ENCODE measurements around the gene RHOJ. TPM values are rescaled to one million over a fixed set of nuclear protein-coding genes. Genes with fewer than 3 reads are reported as not detected.

RHOJ gene
- total RNA-seq, 1 donor from 2014 or later, result 13.5 TPM

DNA sequence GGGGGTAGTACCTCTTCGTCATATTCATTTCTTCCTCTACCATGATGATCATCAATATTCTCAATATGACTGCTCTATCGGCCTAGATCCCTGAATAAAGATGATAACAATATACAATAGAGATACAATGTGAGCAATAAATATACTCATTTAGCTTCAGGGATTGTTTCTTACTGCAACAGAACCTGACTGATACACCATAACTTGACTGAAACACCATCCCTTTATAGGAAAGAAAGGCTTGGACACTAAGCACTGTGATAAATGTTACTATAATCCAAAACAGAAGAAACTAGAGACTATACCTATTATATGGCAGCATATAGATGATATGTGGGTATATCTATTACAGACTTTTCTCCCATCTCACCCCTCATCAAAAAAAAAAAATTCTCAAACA is 1.2 kb upstream of the RHOJ start:
- intact Hi-C loops (cut with DNase I), result no loop called here
- DNase-seq (no peak), ATAC-seq (ENCODE audit: poor library complexity) (no peak)

DNA sequence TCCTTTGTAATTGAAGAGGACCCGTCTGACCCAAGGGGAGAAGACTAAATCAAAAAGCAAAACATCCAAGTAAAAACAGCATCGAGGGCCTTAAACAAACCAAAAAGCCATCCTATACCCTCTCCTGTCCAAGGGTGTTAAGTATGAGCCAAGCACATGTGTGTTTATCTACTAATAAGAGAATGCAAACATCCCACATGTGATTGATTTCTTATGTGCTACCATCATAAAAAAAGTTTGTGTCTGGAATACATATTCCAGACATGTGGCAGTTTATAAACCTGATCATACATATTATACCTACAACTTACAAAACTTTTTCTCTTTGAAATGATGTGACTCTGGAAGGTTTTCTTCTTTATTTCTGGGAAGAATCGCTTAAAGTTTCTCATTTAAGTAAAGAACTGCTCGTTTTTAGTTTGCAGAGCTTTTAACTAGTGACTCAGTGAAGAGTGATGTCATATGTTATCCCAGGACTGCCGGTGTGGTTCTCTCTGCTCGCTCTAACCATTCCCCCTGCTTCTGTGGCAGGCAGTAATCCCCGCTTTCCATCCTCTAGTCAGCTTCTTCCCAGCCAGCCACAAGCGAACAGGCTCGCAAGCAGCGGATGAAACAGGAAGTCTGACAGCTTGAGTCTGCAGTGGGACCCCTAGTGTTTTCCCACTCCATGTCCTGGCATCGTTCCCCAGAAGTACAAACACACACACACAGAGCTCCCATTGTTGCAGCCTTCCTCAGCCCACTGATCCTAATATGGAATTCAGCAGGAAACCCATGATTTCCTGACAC is 431 bp upstream of the RHOJ start:
- intact Hi-C loops (cut with DNase I), result no loop called here
- ATAC-seq (ENCODE audit: poor library complexity) (peak; percentile 96), DNase-seq (peak; percentile 84)

DNA sequence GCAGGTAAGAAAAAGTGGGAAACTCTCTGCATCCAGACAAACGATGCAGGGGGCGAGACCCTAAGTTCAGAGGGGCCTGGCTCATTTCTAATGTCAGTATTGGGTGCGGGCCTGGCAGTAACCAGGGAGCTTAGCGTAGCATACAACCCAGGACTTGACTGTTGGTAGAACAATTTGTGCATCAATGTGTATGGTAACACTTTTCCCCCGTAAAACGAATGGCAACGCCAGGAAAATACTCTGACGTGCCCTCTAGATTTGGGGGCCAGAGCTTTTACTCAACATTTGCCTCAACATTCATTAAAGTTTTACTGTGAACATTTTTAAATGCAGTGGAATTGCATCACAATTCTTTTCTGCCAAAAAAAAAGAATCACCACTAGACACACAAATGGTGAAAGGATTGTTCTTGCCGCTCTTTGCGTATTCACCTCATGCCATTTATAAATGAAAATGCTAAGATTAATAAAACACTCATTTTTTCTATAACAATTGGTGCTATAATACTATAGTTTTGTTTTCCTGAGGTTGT is 867 bp downstream of the RHOJ start:
- no peak for DNase-seq
- ATAC-seq (ENCODE audit: poor library complexity), result peak; percentile 50
- intact Hi-C loops (cut with DNase I), result no loop called here

DNA sequence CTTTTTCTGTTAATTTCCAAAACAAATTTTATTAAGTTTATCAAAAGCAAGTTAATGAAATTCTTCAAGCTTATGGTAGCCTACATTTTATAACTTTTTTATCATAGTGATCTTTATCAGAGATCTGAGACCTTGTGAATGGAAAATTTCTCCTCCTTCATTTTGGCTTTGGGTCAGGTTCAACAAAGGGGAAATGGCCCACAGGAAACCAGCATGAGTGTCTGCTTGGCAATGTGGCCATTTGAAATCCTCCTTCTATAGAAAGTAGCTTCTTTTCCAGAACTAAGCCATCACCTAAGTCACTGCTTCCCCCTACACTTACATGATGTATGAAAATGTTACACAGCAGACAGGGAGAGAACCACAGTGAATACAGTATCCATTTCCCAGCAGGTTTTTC is 1.6 kb downstream of the RHOJ start:
- DNase-seq, result no peak
- no peak for ATAC-seq (ENCODE audit: poor library complexity)
- intact Hi-C loops (cut with DNase I), result no loop called here

DNA sequence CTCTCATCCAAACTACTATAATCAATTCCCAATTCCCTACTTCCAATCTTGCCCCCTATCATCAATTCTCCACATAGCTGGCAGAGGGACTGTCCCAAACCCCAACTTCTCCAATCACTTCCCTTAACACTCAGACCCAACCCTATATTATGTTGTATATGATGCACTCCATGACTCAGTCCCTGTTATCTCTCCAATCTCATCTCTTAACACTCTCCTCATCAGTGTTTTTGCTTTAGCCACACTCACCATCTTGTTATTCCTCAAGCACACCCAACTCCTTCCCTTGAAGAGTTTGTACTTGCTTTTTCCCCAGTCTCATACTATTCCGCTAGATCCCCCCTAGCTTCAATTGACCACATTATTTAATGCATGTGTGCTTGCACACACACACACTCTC is 4.9 kb downstream of the RHOJ start:
- intact Hi-C loops (cut with DNase I), result no loop called here
- no peak for ATAC-seq (ENCODE audit: poor library complexity)
- DNase-seq, result no peak

DNA sequence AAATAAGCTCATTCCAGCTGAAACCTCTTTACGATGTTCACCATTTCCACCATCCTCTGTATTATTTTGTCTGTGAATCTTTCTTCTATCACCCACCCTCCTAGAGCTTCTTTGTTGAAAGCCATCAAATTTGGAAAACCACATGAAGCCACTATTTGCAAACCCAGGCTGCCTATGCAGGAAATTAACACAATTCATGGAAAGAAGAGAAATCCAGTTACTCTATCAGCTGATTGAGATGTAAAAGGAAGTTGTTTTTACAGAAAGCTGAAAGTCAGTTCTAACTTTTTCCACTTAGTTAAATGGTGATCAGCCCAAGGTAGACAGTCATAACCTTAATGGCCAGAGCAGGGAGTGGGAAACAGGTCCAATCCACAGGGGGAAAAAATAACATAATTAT is 6.6 kb downstream of the RHOJ start:
- ATAC-seq (ENCODE audit: poor library complexity), result no peak
- DNase-seq, result no peak
- intact Hi-C loops (cut with DNase I), result no loop called here

DNA sequence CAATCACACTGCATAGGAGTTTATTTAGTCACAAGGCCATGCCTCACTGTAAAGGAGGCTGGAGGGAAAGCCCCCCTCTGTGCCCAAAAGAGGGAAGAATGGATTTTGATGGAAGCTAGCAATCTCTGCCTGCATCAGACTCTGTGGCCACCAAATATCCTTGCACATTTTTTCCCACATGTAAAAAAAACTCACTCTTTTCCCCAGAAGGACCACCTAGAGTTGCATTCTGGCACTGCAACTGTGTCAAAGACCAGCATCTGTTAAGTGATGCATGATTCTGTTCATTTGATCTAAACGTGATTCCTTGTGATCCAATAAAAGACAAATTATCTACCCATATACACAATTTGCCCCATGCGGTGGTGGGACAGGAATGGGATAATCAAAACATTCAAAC is 8.0 kb downstream of the RHOJ start:
- no peak for ATAC-seq (ENCODE audit: poor library complexity)

DNA sequence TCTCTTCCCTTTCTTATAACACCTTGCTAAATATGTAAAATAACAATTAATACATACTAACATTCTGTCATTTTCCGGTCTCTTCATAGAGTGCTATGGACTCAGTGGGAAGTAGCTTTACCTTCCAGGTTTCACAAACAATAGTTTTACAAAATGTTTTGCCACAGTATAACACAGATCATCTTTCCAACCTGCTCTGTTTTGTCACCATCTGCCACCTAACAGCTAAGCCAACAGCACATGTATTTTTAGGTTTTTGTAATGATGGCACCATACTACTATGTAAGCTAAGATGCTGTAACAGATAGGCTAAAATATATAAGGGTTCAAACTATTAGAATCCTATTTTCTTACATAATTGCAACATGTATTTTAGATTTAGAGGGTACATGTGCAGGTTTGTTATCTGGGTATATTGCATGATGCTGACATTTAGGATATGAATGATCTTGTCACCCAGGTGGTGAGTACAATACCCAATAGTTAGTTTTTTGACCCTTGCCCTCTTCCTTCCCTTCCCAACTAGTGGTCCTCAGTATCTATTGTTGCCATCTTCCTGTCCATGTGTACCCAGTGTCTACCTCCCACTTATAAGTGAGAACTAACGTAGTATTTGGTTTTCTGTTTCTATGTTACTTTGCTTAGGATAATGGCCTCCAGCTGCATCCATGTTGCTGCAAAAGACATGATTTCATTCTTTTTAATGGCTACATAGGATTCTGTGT is 8.7 kb downstream of the RHOJ start:
- intact Hi-C loops (cut with DNase I), result no loop called here
- DNase-seq (no peak), ATAC-seq (ENCODE audit: poor library complexity) (no peak)

More for the DNA sequence above, 8.0 kb downstream of the RHOJ start:
- DNase-seq, result no peak
- intact Hi-C loops (cut with DNase I), result no loop called here

DNA sequence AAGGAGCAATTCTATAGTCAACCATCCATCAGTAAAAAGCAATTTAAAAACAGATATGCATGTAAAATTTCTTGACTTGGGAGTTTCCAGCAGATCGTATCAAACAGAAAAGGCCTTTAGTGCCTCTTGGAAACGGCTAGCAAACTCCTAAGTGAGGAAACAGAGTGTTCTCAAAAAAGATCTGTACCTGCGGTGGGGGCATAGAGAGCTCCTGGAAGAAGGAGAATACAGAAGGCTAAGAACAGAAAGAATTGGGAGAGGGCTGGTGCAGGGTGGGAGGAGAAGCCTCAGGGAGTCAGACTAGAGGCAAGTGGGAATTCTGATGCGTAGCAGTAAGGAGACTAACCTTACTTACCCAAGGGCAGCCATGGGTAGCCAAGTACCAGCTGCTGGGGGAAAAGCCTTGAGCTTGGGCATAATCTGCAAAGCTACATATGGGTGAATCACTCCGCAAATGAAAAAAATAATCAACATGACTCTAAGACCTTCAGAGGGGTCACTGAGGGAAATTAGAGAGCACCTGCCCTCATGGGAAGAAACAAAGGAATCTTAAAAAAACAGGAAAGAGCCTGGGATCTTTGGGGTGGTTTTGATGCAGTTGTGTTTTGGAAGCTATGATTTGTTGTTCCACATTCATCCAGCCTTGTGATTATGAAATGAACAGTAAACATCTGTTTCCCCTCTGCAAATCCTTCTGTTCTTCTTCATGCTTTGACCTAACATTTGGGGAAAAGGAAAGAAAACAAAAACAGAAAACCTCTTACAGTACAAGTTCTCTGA is 10.4 kb downstream of the RHOJ start:
- peak; percentile 43 for ATAC-seq (ENCODE audit: poor library complexity)
- intact Hi-C loops (cut with DNase I), result no loop called here
- no peak for DNase-seq

DNA sequence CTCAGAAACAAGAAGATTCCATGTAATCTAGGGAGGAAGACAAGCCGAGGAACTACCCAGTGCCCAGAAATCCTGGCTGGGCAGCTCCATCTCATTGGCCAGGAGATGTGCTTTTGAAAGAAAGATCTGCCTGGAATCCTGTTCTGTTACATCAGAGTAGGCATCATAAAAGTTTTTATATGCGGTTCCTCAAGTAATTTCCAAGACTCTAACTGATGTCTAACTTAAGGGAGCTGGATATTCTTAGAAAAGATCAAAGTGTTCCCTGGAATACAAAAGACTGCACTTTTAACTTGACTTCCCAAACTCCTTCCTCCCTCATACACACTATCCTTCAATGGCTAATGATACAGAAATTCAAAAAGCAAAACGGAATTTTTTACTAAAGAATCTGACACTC is 16.3 kb downstream of the RHOJ start:
- ATAC-seq (ENCODE audit: poor library complexity) (no peak), DNase-seq (no peak)
- intact Hi-C loops (cut with DNase I), result no loop called here

DNA sequence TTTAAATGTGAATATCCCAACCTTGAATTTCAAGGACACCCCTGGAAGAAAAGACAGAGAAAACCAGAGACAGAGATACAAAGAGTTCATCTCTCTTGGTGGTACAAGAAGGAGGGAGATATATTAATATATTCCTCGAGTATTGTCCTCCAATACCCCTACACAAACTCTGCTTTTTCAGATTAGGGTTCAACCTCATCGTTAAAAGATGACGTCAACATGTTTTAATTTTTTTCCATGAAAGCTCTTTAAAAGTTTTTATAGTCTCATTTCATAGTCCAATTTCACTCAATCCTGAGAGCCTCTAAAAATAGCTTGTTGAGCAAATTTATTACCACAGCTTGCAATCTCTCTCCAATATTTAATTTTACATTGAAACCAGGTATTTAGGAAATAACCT is 19.4 kb downstream of the RHOJ start:
- DNase-seq (no peak), ATAC-seq (ENCODE audit: poor library complexity) (no peak)
- intact Hi-C loops (cut with DNase I), result no loop called here

DNA sequence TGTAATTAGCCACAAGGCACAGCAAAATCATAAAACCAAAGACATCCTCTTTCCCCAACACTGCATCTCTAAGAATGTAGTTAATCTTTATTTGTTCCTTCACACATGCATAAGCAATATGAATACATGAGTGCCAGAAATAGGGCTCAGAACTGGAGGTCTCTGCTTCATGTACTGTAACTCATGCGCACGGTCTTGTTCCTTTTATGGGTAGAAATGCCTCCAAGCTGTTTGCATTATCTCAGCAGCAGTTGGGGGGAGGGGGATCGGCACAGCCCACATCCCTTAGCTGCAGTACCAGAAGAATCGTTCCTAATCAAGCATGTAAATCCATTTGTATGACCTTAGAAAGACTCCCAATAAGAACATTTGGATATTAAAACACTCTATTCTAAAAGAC is 20.0 kb downstream of the RHOJ start:
- ATAC-seq (ENCODE audit: poor library complexity) (no peak), DNase-seq (no peak)
- intact Hi-C loops (cut with DNase I), result no loop called here

DNA sequence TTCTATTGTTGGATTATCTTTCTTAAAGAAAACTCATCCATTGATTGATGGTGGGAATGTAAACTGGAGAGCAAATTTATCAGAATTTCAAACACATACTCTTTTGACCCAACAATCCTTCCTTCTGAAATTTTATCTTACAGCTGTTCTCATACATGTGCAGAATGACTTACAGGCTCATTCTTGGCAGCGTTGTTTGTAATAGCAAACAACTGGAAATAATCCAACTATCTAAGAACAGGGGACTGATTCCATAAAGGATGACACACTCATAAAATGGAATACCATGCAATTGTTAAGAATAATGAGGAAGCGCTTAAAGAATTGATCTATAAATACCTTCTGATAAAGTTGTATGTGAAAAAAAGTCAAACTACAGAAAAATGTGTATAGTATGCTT is 24.0 kb downstream of the RHOJ start:
- ATAC-seq (ENCODE audit: poor library complexity) (no peak), DNase-seq (no peak)
- intact Hi-C loops (cut with DNase I), result no loop called here

DNA sequence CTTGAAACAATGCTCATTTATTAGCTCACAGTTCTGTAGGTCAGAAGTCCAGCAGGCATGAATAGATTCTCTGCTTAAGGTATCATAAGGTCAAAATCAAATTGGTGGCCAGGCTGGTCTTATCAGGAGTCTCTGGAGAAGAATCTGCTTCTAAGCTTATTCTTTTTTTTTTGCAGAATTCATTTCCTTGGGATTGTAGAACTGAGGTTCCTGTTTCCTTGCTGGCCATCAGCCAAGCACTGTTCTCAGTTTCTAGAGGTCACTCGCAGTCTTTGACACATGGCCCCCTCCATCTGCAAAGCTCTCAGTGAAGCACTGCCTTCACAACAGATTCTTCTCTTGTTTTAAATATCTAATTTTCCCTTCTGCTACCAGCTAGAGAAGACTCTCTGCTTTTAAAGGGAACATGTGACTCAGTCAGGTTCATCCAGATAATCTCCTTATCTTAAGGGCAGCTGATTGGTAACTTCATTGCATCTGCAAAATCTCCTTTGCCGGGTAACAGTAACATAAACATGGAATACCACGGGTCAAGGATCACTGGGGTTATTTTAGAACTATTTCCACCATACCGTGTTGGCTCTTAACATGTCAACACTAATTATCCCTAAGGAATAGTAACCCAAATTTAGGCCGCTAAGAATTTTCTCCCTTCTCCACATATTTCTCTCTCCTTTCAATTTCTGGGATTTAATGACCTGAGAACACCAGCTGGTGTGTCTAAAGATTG is 25.3 kb downstream of the RHOJ start:
- ATAC-seq (ENCODE audit: poor library complexity), result peak; percentile 58
- intact Hi-C loops (cut with DNase I), result no loop called here
- DNase-seq, result no peak

DNA sequence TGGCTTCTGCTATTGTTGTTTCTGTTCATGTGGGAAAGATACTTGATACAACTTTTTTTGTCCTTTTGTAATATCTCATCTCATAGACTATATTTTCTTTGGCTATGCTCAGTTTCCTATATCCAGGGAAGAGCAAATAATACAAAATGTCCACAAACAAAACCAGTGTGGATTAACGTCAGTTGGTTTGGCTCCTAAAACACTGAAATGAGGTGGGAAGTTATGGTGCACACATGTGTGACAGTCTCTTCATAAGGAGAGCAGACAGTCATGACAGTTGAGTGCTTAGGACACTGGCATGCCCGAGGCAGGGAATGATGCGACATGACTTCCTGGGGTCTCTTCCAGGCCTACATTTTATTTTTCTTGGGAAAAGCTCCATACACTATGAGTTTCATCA is 27.5 kb downstream of the RHOJ start:
- intact Hi-C loops (cut with DNase I), result no loop called here
- no peak for ATAC-seq (ENCODE audit: poor library complexity)
- DNase-seq, result no peak

DNA sequence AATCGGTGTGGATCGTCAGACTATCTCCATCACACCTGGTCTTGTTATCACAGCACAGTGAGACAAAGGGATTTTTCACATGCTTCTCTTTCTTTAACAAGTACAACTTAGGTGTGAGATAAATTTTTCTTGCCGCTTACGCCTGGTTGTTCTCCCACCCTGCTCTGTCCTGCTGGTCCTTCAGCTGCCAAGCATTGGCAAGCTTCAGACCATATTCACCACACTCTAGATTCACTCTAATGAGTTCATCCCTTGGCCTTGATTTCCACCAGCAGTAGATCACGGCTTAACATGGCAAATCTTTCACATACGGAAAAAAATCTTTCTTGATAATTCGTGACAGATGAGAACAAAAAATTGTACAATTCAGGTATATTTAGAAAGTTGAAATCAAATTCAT is 33.5 kb downstream of the RHOJ start:
- intact Hi-C loops (cut with DNase I), result no loop called here
- DNase-seq (no peak), ATAC-seq (ENCODE audit: poor library complexity) (no peak)

DNA sequence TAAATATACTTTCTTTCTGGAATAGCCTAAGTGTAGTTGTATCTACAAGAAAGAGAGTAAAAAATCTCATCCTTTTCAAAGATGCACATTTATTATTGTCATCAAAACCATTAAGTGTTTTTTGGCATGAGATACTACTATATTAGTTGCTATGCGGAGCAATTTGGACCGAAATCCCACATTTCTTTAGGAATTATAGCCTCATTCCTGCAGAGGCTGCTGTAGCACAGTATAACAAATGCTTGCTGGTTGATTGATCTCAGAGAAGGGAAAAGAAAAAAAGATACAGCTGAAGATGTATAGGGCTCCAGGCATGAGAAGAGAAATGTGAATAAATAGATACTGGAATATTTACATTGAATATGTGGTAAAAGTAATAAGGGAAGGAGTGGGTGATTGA is 36.0 kb downstream of the RHOJ start:
- intact Hi-C loops (cut with DNase I), result no loop called here
- ATAC-seq (ENCODE audit: poor library complexity), result no peak
- DNase-seq, result no peak

DNA sequence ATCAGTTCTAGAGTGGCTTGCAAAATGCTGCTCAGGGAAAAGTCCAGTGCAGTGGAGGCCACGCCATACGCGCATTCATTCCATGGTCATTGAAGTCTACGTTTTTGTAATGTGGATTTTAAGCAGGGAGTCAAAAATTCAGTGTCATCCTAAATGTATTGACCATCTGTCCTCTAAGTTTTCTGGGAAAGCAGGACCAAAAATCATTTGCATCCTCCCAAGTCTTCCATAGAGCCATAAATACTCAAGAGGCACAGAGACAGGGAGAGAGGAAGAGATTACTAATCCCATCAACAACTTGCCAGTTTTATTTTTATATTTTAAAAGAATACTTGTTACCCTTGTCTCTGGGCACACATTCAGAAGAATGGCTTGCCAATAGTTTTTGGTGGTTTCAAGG is 36.9 kb downstream of the RHOJ start:
- DNase-seq, result no peak
- intact Hi-C loops (cut with DNase I), result no loop called here

DNA sequence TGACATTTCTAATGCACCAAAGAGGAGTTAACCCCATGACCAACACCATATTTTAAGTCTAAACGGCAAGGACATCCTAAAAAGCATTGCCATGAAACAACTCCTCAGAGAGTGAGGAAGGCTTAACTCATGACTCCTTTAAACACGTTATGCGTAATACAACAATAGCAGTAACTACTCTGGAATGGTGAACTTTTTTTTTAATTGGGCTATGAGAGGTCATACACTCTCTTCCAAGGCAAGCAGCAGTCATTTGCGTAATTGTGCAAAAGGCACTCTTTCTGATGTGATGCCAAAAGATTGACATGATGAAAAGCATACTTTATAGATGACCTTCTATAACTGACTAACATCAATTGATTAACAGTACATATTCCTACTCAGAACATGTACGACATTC is 39.4 kb downstream of the RHOJ start:
- intact Hi-C loops (cut with DNase I), result no loop called here
- no peak for DNase-seq
- ATAC-seq (ENCODE audit: poor library complexity), result no peak

More for the DNA sequence above, 36.9 kb downstream of the RHOJ start:
- no peak for ATAC-seq (ENCODE audit: poor library complexity)

Measured in Right ventricle myocardium superior (tissue), 1 donor.